Activated naive CD8-positive, alpha-beta T cell treated with anti-CD3 and anti-CD28 coated beads, Interleukin-2, amount 10 ng/mL, durations not matched to agents 7 days and 5 days (primary cell): ENCODE results near the gene CENATAC. TPM values are rescaled to one million over a fixed set of nuclear protein-coding genes. Genes with fewer than 3 reads are reported as not detected.
"Not testable (repeated sequence)": the region's sequence is repeated elsewhere in the genome, so short reads cannot be mapped to it uniquely, and the experiment has no call there.

Source experiments
- ATAC-seq: fragments of 150-1000 bp; cut with Tn5 transposase; one replicate; pipeline ENCODE4 v1.10.0; 2021; ENCODE audit warnings: low read depth, moderate library complexity
- POLR2A ChIA-PET: fragments of 350-600 bp; sonication (Branson Sonifier 250); formaldehyde crosslinking; loops from one replicate; lab custom pipeline; 2021; ENCODE audit warnings: antibody characterized with exemption; lab: Charles Lee
- DNase-seq: peaks from one replicate; pipeline ENCODE4 v3.0.0; 2021
- H3K27ac Mint-ChIP-seq: one replicate; pipeline ENCODE4 v1.8.0; 2022; ENCODE audit warnings: mild to moderate bottlenecking, mixed read lengths
- H3K27me3 Mint-ChIP-seq: one replicate; pipeline ENCODE4 v1.8.0; 2022; ENCODE audit warnings: mild to moderate bottlenecking, moderate library complexity, mixed read lengths
- H3K36me3 Mint-ChIP-seq: one replicate; pipeline ENCODE4 v1.8.0; 2021; ENCODE audit warnings: mild to moderate bottlenecking, mixed read lengths
- H3K4me1 Mint-ChIP-seq: one replicate; pipeline ENCODE4 v1.8.0; 2021; ENCODE audit warnings: mixed read lengths
- H3K4me3 Mint-ChIP-seq: one replicate; pipeline ENCODE4 v1.8.0; 2022; ENCODE audit warnings: mild to moderate bottlenecking, moderate library complexity, mixed read lengths
- H3K9me3 Mint-ChIP-seq: one replicate; pipeline ENCODE4 v1.8.0; 2021; ENCODE audit warnings: mixed read lengths
- total RNA-seq, 2 experiments: library from RNA; stranded (reverse); gene quantifications; one replicate each; pipeline ENCODE4 v1.2.3, GENCODE V29; 2021

The CENATAC gene
- total RNA-seq, 2 experiments from 2014 or later, result 66.8 to 74.2 TPM

- no peak overlapping the region for H3K4me3 Mint-ChIP-seq
- H3K9me3 Mint-ChIP-seq, result no peaks in the 10 kb centered on the region
- POLR2A ChIA-PET, result no interaction called here
- no peak for ATAC-seq
- H3K27me3 Mint-ChIP-seq, result peaks cover 4% of the 10 kb centered on the region
- peaks cover 2% of the 10 kb centered on the region for H3K4me1 Mint-ChIP-seq
- H3K27ac Mint-ChIP-seq, result no peak overlapping the region
- no peaks in the 10 kb centered on the region for H3K36me3 Mint-ChIP-seq
- no peak for DNase-seq
Observed at GRCh38 chr11:119034813-119035212, 36.9 kb downstream of the CENATAC start.

DNA sequence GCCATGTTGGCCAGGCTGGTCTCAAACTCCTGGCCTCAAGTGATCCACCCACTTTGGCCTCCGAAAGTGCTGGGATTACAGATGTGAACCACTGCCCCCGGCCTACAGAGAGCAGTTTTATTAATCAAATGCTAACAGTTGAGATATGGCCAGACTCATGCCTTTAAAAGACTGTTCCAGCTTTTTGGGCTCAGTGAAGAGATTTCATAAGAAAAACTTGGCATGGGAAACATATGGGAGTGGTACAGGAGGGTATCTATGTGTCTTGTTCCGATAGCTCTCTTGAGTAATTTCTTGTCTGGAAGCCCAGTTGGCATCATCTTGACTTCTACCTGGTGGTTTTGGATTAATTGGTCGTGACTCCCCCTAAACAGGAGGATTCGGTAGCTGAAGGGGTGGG is 40.9 kb downstream of the CENATAC start:
- H3K27me3 Mint-ChIP-seq, result peaks cover 8% of the 10 kb centered on the region
- no peak overlapping the region for H3K4me3 Mint-ChIP-seq
- no peak overlapping the region for H3K27ac Mint-ChIP-seq
- H3K4me1 Mint-ChIP-seq, result peaks cover 1% of the 10 kb centered on the region
- DNase-seq (no peak), ATAC-seq (no peak)
- H3K36me3 Mint-ChIP-seq, result no peaks in the 10 kb centered on the region
- H3K9me3 Mint-ChIP-seq, result no peaks in the 10 kb centered on the region
- POLR2A ChIA-PET, result no interaction called here

DNA sequence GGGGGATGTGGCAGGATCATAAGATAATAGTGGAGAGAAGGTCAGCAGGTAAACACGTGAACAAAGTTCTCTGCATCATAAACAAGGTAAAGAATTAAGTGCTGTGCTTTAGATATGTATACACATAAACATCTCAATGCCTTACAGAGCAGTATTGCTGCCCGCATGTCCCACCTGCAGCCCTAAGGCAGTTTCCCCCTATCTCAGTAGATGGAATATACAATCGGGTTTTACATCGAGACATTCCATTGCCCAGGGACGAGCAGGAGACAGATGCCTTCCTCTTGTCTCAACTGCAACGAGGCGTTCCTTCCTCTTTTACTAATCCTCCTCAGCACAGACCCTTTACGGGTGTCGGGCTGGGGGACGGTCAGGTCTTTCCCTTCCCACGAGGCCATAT is 41.5 kb downstream of the CENATAC start:
- DNase-seq, ATAC-seq, H3K9me3 Mint-ChIP-seq, H3K4me1 Mint-ChIP-seq, H3K27ac Mint-ChIP-seq, H3K4me3 Mint-ChIP-seq, POLR2A ChIA-PET, H3K27me3 Mint-ChIP-seq, H3K36me3 Mint-ChIP-seq: not testable (repeated sequence)

- Mint-ChIP-seq H3K36me3 (peaks cover 8% of the 10 kb centered on the region), H3K27me3 (peaks cover 8% of the 10 kb centered on the region), H3K27ac (no peak overlapping the region), H3K4me1 (peaks cover 1% of the 10 kb centered on the region), H3K4me3 (no peak overlapping the region), H3K9me3 (no peaks in the 10 kb centered on the region)
- DNase-seq, result no peak
- peak; percentile 36 for ATAC-seq
- POLR2A ChIA-PET, result no interaction called here
Observed at GRCh38 chr11:119041821-119042514, 44.0 kb downstream of the CENATAC start.

DNA sequence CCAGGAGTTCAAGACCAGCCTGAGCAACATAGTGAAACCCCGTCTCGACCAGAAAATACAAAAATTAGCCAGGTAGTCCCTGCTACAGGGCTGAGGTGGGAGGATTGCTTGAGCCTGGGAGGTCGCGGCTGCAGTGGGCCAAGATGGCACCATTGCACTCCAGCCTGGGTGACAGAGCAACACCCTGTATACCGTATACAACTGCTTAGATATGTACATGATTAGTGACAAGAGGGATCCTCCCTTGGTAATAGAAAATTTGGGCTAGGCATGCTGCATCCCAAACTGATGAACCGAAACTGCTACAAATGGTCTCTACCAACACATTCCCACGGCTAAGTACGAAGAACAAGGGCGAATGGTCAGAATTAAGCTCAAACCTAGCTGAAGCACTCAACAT is 45.0 kb downstream of the CENATAC start:
- DNase-seq (no peak), ATAC-seq (no peak)
- POLR2A ChIA-PET, result interaction anchor here (0.7 kb wide), 1 partner anchor 13 kb away, joined by 3 read pairs; the partner anchor contains the start of gene SLC37A4
- Mint-ChIP-seq H3K4me1 (peaks cover 1% of the 10 kb centered on the region), H3K27ac (no peak overlapping the region), H3K27me3 (peaks cover 8% of the 10 kb centered on the region), H3K36me3 (peaks cover 15% of the 10 kb centered on the region), H3K4me3 (no peak overlapping the region), H3K9me3 (no peaks in the 10 kb centered on the region)

GRCh38 chr11:119044708-119045107 is 46.8 kb downstream of the CENATAC start:
- POLR2A ChIA-PET, result no interaction called here
- Mint-ChIP-seq H3K9me3 (no peaks in the 10 kb centered on the region), H3K27ac (no peak overlapping the region), H3K4me3 (no peak overlapping the region), H3K36me3 (peaks cover 21% of the 10 kb centered on the region), H3K27me3 (peaks cover 5% of the 10 kb centered on the region), H3K4me1 (peaks cover 1% of the 10 kb centered on the region)
- DNase-seq, result no peak
- ATAC-seq, result no peak

GRCh38 chr11:119046489-119046888 is 48.6 kb downstream of the CENATAC start:
- Mint-ChIP-seq H3K4me3 (no peak overlapping the region), H3K27ac (no peak overlapping the region), H3K27me3 (no peaks in the 10 kb centered on the region), H3K9me3 (no peaks in the 10 kb centered on the region), H3K4me1 (peaks cover 1% of the 10 kb centered on the region), H3K36me3 (peaks cover 28% of the 10 kb centered on the region)
- DNase-seq, result no peak
- no peak for ATAC-seq
- POLR2A ChIA-PET, result interaction anchor here (0.6 to 0.7 kb wide), 2 partner anchors 11 to 274 kb away, joined by 3 read pairs; partner anchors contain the start of gene HYOU1

GRCh38 chr11:119047205-119047604 is 49.3 kb downstream of the CENATAC start:
- peaks cover 1% of the 10 kb centered on the region for H3K4me1 Mint-ChIP-seq
- H3K9me3 Mint-ChIP-seq, result no peaks in the 10 kb centered on the region
- H3K27ac Mint-ChIP-seq, result peak overlapping the region; percentile 47
- H3K36me3 Mint-ChIP-seq, result peaks cover 31% of the 10 kb centered on the region
- no peak overlapping the region for H3K4me3 Mint-ChIP-seq
- H3K27me3 Mint-ChIP-seq, result no peaks in the 10 kb centered on the region
- DNase-seq (no peak), ATAC-seq (no peak)
- POLR2A ChIA-PET, result no interaction called here

GRCh38 chr11:119048644-119049043 is 50.7 kb downstream of the CENATAC start:
- ATAC-seq (no peak), DNase-seq (no peak)
- peak overlapping the region; percentile 22 for H3K27ac Mint-ChIP-seq
- H3K36me3 Mint-ChIP-seq, result peaks cover 34% of the 10 kb centered on the region
- H3K27me3 Mint-ChIP-seq, result no peaks in the 10 kb centered on the region
- POLR2A ChIA-PET, result interaction anchor here (1.1 to 1.3 kb wide), 2 partner anchors 8 to 30 kb away, joined by 3 to 6 read pairs; partner anchors contain the start of genes RPS25 and TRAPPC4
- H3K9me3 Mint-ChIP-seq, result no peaks in the 10 kb centered on the region
- no peak overlapping the region for H3K4me3 Mint-ChIP-seq
- peaks cover 2% of the 10 kb centered on the region for H3K4me1 Mint-ChIP-seq

- Mint-ChIP-seq H3K9me3 (no peaks in the 10 kb centered on the region), H3K27ac (no peak overlapping the region), H3K4me3 (no peak overlapping the region), H3K36me3 (peaks cover 34% of the 10 kb centered on the region), H3K4me1 (peaks cover 2% of the 10 kb centered on the region), H3K27me3 (no peaks in the 10 kb centered on the region)
- POLR2A ChIA-PET, result no interaction called here
- DNase-seq (no peak), ATAC-seq (no peak)
Observed at GRCh38 chr11:119049081-119049480, 51.1 kb downstream of the CENATAC start.

GRCh38 chr11:119051440-119052162 is 53.7 kb downstream of the CENATAC start:
- H3K4me1 Mint-ChIP-seq, result peaks cover 11% of the 10 kb centered on the region
- no peak for ATAC-seq
- POLR2A ChIA-PET, result interaction anchor here (0.9 to 1.8 kb wide), 2 partner anchors 16 to 54 kb away, joined by 3 to 8 read pairs; partner anchors contain the start of genes CENATAC and VPS11

GRCh38 chr11:119052163-119052814 is 54.4 kb downstream of the CENATAC start:
- Mint-ChIP-seq H3K4me3 (no peak overlapping the region), H3K36me3 (peaks cover 25% of the 10 kb centered on the region), H3K9me3 (no peaks in the 10 kb centered on the region), H3K27ac (no peak overlapping the region), H3K4me1 (peaks cover 11% of the 10 kb centered on the region), H3K27me3 (no peaks in the 10 kb centered on the region)
- ATAC-seq (no peak), DNase-seq (no peak)
- POLR2A ChIA-PET, result no interaction called here

More at GRCh38 chr11:119051440-119052162, 53.7 kb downstream of the CENATAC start:
- Mint-ChIP-seq H3K27ac (no peak overlapping the region), H3K4me3 (no peak overlapping the region), H3K36me3 (peaks cover 28% of the 10 kb centered on the region), H3K9me3 (no peaks in the 10 kb centered on the region), H3K27me3 (no peaks in the 10 kb centered on the region)
- DNase-seq, result no peak

DNA sequence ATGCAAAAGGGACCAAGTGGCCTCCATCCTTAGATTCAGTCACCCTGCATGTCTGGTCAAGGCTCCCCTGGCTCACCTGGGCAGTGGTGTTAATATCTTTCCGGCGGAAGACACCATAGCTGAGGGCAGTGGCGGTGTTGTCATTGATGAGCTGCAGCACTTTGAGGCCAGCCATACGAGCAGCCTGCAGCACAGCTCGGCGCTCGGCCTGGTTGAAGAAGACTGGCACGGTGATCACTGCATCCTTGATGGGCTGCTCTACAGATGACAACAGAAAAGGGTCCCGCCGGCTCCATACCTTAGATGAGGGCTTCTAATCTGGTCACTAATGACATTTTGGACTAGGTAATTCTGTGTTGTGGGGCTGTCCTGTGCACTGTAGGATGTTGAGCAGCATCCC is 56.5 kb downstream of the CENATAC start:
- POLR2A ChIA-PET, result interaction anchor here (0.6 to 4.9 kb wide), 2 partner anchors 13 to 233 kb away, joined by 3 to 44 read pairs; partner anchors contain the start of gene VPS11
- Mint-ChIP-seq H3K9me3 (no peaks in the 10 kb centered on the region), H3K36me3 (peaks cover 18% of the 10 kb centered on the region), H3K4me1 (peaks cover 23% of the 10 kb centered on the region), H3K27ac (no peak overlapping the region), H3K27me3 (no peaks in the 10 kb centered on the region), H3K4me3 (peak overlapping the region; percentile 3)
- no peak for DNase-seq
- no peak for ATAC-seq
